ENCODE data around the gene CECR2.

- TF ChIP-seq POLR2A (IDR thresholded peaks at IDR 0.05): no peak
- TF ChIP-seq CTCF (IDR thresholded peaks at IDR 0.05): no peak
These were observed 49.7 kb upstream of the CECR2 start for GRCh38 chr22:17319546-17319945.
